ENCODE results near the gene EFCAB6.

- TF ChIP-seq CTCF (IDR thresholded peaks at IDR 0.05 in 2 of 3, conservative IDR thresholded peaks at IDR 0.05 in 1 of 3; ENCODE audit: insufficient read depth in 2 of 3, low read depth in 1 of 3, low read length in 3 of 3) (no peak), NELFE (IDR thresholded peaks at IDR 0.05; ENCODE audit: insufficient read depth, insufficient read length) (no peak)
Observed at GRCh38 chr22:43498856-43499253, 313.2 kb downstream of the EFCAB6 start.

Measured in K562 (cell line).